ENCODE measurements around the gene EHD2.

EHD2 gene

DNA sequence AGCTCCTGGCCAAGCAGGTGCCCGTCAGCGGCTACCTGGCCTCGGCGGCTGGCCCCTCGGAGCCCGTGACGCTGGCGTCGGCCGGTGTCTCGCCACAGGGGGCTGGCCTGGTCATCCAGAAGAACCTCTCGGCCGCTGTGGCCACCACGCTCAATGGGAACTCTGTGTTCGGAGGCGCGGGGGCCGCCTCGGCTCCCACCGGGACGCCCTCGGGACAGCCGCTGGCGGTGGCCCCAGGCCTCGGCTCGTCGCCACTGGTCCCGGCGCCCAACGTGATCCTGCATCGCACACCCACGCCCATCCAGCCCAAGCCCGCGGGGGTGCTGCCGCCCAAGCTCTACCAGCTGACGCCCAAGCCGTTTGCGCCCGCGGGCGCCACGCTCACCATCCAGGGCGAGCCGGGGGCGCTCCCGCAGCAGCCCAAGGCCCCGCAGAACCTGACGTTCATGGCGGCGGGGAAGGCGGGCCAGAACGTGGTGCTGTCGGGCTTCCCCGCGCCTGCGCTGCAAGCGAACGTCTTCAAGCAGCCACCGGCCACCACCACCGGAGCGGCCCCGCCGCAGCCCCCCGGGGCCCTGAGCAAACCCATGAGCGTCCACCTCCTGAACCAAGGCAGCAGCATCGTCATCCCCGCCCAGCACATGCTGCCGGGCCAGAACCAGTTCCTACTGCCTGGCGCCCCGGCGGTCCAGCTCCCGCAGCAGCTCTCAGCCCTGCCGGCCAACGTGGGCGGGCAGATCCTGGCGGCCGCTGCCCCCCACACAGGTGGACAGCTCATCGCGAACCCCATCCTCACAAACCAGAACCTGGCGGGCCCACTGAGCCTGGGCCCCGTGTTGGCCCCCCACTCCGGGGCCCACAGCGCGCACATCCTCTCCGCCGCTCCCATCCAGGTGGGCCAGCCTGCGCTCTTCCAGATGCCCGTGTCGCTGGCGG is 33.0 kb upstream of the EHD2 start:
- no peaks in the 10 kb centered on the region for H3K27me3 Mint-ChIP-seq (ENCODE audit: low read depth)
- H3K9me3 Mint-ChIP-seq: no peaks in the 10 kb centered on the region
- H3K36me3 Mint-ChIP-seq (ENCODE audit: low read depth): peaks cover 48% of the 10 kb centered on the region
- H3K4me1 Mint-ChIP-seq: no peaks in the 10 kb centered on the region
- no peak overlapping the region for H3K27ac Mint-ChIP-seq
- no peak overlapping the region for H3K4me3 Mint-ChIP-seq
- TF ChIP-seq CTCF (IDR thresholded peaks at IDR 0.05; ENCODE audit: unreplicated experiment in 3 of 3): no peak

DNA sequence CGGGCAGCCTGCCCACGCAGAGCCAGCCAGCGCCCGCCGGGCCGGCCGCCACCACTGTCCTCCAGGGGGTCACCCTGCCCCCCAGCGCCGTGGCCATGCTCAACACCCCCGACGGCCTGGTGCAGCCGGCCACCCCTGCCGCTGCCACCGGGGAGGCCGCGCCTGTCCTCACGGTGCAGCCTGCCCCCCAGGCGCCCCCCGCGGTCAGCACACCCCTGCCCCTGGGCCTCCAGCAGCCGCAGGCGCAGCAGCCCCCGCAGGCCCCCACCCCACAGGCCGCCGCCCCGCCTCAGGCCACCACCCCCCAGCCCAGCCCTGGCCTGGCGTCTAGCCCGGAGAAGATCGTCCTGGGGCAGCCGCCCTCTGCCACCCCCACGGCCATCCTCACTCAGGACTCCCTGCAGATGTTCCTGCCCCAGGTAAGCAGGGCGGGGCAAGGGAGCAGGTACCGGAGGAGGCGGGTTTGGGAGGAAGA is 32.3 kb upstream of the EHD2 start:
- H3K27me3 Mint-ChIP-seq (ENCODE audit: low read depth): no peaks in the 10 kb centered on the region
- H3K4me3 Mint-ChIP-seq: no peak overlapping the region
- no peak for TF ChIP-seq CTCF (IDR thresholded peaks at IDR 0.05; ENCODE audit: unreplicated experiment in 3 of 3)
- H3K36me3 Mint-ChIP-seq (ENCODE audit: low read depth): peaks cover 49% of the 10 kb centered on the region
- no peaks in the 10 kb centered on the region for H3K4me1 Mint-ChIP-seq
- no peak overlapping the region for H3K27ac Mint-ChIP-seq
- H3K9me3 Mint-ChIP-seq: no peaks in the 10 kb centered on the region

- Mint-ChIP-seq H3K36me3 (ENCODE audit: low read depth) (peaks cover 49% of the 10 kb centered on the region), H3K4me1 (no peaks in the 10 kb centered on the region), H3K27ac (no peak overlapping the region), H3K9me3 (no peaks in the 10 kb centered on the region), H3K4me3 (no peak overlapping the region), H3K27me3 (ENCODE audit: low read depth) (no peaks in the 10 kb centered on the region)
- TF ChIP-seq CTCF (IDR thresholded peaks at IDR 0.05; ENCODE audit: unreplicated experiment in 3 of 3): no peak
Measured at GRCh38 chr19:47681388-47681787, 31.8 kb upstream of the EHD2 start.

GRCh38 chr19:47681936-47682335 is 31.3 kb upstream of the EHD2 start:
- Mint-ChIP-seq H3K4me1 (no peaks in the 10 kb centered on the region), H3K36me3 (ENCODE audit: low read depth) (peaks cover 47% of the 10 kb centered on the region), H3K27me3 (ENCODE audit: low read depth) (no peaks in the 10 kb centered on the region), H3K9me3 (no peaks in the 10 kb centered on the region), H3K27ac (no peak overlapping the region), H3K4me3 (no peak overlapping the region)
- no peak for TF ChIP-seq CTCF (IDR thresholded peaks at IDR 0.05; ENCODE audit: unreplicated experiment in 3 of 3)

GRCh38 chr19:47682939-47683338 is 30.3 kb upstream of the EHD2 start:
- no peaks in the 10 kb centered on the region for H3K9me3 Mint-ChIP-seq
- H3K4me1 Mint-ChIP-seq: no peaks in the 10 kb centered on the region
- no peak for TF ChIP-seq CTCF (IDR thresholded peaks at IDR 0.05; ENCODE audit: unreplicated experiment in 3 of 3)
- H3K27ac Mint-ChIP-seq: no peak overlapping the region
- H3K27me3 Mint-ChIP-seq (ENCODE audit: low read depth): no peaks in the 10 kb centered on the region
- no peak overlapping the region for H3K4me3 Mint-ChIP-seq
- H3K36me3 Mint-ChIP-seq (ENCODE audit: low read depth): peaks cover 42% of the 10 kb centered on the region

Data from nephron (organoid).